IMR-90 (cell line): ENCODE data around the gene CROCC2. TPM values are rescaled to one million over a fixed set of nuclear protein-coding genes. Genes with fewer than 3 reads are reported as not detected.

ENCODE experiments used
- ATAC-seq: fragments of 200-7000 bp; cut with Tn5 transposase; 2 replicates; pipeline ENCODE4 v1.9.1; 2020; ENCODE audit warnings: low read depth, mild to moderate bottlenecking, moderate library complexity
- BruUV-seq: library from RNA; stranded (reverse); fragments of 400-500 nt; replicated peaks from 2 replicates; lab custom pipeline; 2021; lab: Mats Ljungman, UMichigan
- CTCF ChIA-PET: fragments of 300-600 bp; formaldehyde crosslinking; extraction: SDS; loops from one replicate; lab custom pipeline; 2021; ENCODE audit warnings: antibody characterized with exemption; lab: Yijun Ruan, JAX
- POLR2A ChIA-PET: fragments of 300-600 bp; sonication (Branson Sonifier 250); formaldehyde crosslinking; loops from one replicate; lab custom pipeline; 2022; ENCODE audit warnings: antibody characterized with exemption; ENCODE audit not compliant: unreplicated experiment; lab: Charles Lee
- DNase-seq: peaks from one replicate; pipeline ENCODE4 v3.0.0; 2013
- H2AFZ ChIP-seq: replicated peaks from 2 replicates; pipeline ENCODE3; 2013; ENCODE audit warnings: low read length, mild to moderate bottlenecking; ENCODE audit not compliant: poor library complexity
- H2AK5ac ChIP-seq: 2 replicates; pipeline ENCODE4 v1.6.1; 2013; ENCODE audit warnings: low read depth, low read length, inconsistent platforms
- H2AK9ac ChIP-seq: replicated peaks from 2 replicates; pipeline ENCODE3; 2013; ENCODE audit warnings: mild to moderate bottlenecking, low read depth, low read length, moderate library complexity; ENCODE audit not compliant: poor library complexity
- H2BK120ac ChIP-seq: 2 replicates; pipeline ENCODE4 v1.6.1; 2013; ENCODE audit warnings: low read depth, low read length, inconsistent platforms
- H2BK15ac ChIP-seq: 3 replicates; pipeline ENCODE4 v1.6.1; 2013; ENCODE audit warnings: low read depth, low read length, inconsistent platforms
- H2BK20ac ChIP-seq: 2 replicates; pipeline ENCODE4 v1.6.1; 2013; ENCODE audit warnings: low read depth, mild to moderate bottlenecking, inconsistent platforms, low read length, moderate library complexity
- H2BK5ac ChIP-seq: 2 replicates; pipeline ENCODE4 v1.6.1; 2013; ENCODE audit warnings: mild to moderate bottlenecking, low read depth, low read length, inconsistent platforms; ENCODE audit not compliant: poor library complexity, severe bottlenecking
- H3K14ac ChIP-seq: replicated peaks from 2 replicates; pipeline ENCODE4 v1.6.1; 2013; ENCODE audit warnings: low read depth, low read length, inconsistent platforms
- H3K18ac ChIP-seq: 2 replicates; pipeline ENCODE4 v1.6.1; 2013; ENCODE audit warnings: low read depth, low read length, control low read depth
- H3K23ac ChIP-seq: 2 replicates; pipeline ENCODE4 v1.6.1; 2013; ENCODE audit warnings: low read depth, low read length, inconsistent platforms
- H3K27ac ChIP-seq: 2 replicates; pipeline ENCODE4 v1.5.1; 2013; ENCODE audit warnings: mild to moderate bottlenecking, control low read depth, low read length; ENCODE audit not compliant: insufficient read depth
- H3K27me3 ChIP-seq: 2 replicates; pipeline ENCODE4 v1.6.1; 2013; ENCODE audit warnings: low read length; ENCODE audit not compliant: control insufficient read depth, insufficient read depth
- H3K36me3 ChIP-seq: 2 replicates; pipeline ENCODE4 v1.6.1; 2013; ENCODE audit warnings: low read length, mixed read lengths; ENCODE audit not compliant: control insufficient read depth, insufficient read depth
- H3K4ac ChIP-seq: 2 replicates; pipeline ENCODE4 v1.6.1; 2013; ENCODE audit warnings: low read depth, low read length, inconsistent platforms
- H3K4me1 ChIP-seq: 2 replicates; pipeline ENCODE4 v1.6.1; 2013; ENCODE audit warnings: low read length, mixed read lengths; ENCODE audit not compliant: control insufficient read depth, insufficient read depth
- H3K4me2 ChIP-seq: 2 replicates; pipeline ENCODE4 v1.6.1; 2013; ENCODE audit warnings: low read depth, mild to moderate bottlenecking, control low read depth, low read length, moderate library complexity
- H3K4me3 ChIP-seq: 2 replicates; pipeline ENCODE4 v1.5.1; 2013; ENCODE audit warnings: low read depth, mild to moderate bottlenecking, control low read depth, low read length, moderate library complexity; ENCODE audit not compliant: insufficient read depth
- H3K56ac ChIP-seq: 2 replicates; pipeline ENCODE4 v1.6.1; 2013; ENCODE audit warnings: low read length, inconsistent platforms; ENCODE audit not compliant: insufficient read depth; ENCODE audit errors: extremely low read depth
- H3K79me1 ChIP-seq, 2 experiments: 2 replicates each; pipeline ENCODE4 v1.6.1; 2013; ENCODE audit warnings: low read length in 2 of 2, inconsistent platforms in 1 of 2, low read depth in 1 of 2
- H3K9ac ChIP-seq: 2 replicates; pipeline ENCODE4 v1.6.1; 2013; ENCODE audit warnings: low read depth, low read length, control low read depth
- H3K9me1 ChIP-seq: 2 replicates; pipeline ENCODE4 v1.6.1; 2013; ENCODE audit warnings: low read length, inconsistent platforms; ENCODE audit not compliant: insufficient read depth
- H3K9me3 ChIP-seq: 2 replicates; pipeline ENCODE4 v1.6.1; 2013; ENCODE audit warnings: low read length; ENCODE audit not compliant: control insufficient read depth, insufficient read depth
- H4K20me1 ChIP-seq: 2 replicates; pipeline ENCODE4 v1.6.1; 2013; ENCODE audit warnings: low read length, inconsistent platforms; ENCODE audit not compliant: insufficient read depth
- H4K5ac ChIP-seq: 2 replicates; pipeline ENCODE4 v1.6.1; 2013; ENCODE audit warnings: mild to moderate bottlenecking, low read depth, low read length, control low read depth
- H4K8ac ChIP-seq, 2 experiments: 2 replicates each; pipeline ENCODE4 v1.6.1; 2013; ENCODE audit warnings: low read depth in 2 of 2, low read length in 2 of 2, control low read depth in 1 of 2, inconsistent platforms in 1 of 2
- H4K91ac ChIP-seq: 2 replicates; pipeline ENCODE4 v1.6.1; 2013; ENCODE audit warnings: low read depth, low read length, inconsistent platforms; ENCODE audit not compliant: insufficient read depth
- BHLHE40 ChIP-seq: fragments of 150-350 bp; IDR thresholded peaks from 2 replicates; pipeline ENCODE4 v1.6.1; 2016; ENCODE audit warnings: mild to moderate bottlenecking, low read depth, low read length
- CEBPB ChIP-seq: IDR thresholded peaks from 2 replicates; pipeline ENCODE4 v1.6.1; 2012; ENCODE audit warnings: low read depth, low read length, improper control_type of control experiment
- CHD1 ChIP-seq: IDR thresholded peaks from 2 replicates; pipeline ENCODE4 v1.6.1; 2012; ENCODE audit warnings: low read depth, low read length, improper control_type of control experiment
- FOS ChIP-seq: fragments of 150-350 bp; IDR thresholded peaks from 2 replicates; pipeline ENCODE4 v1.6.1; 2016; ENCODE audit warnings: low read depth, low read length
- MAFK ChIP-seq: IDR thresholded peaks from 2 replicates; pipeline ENCODE4 v1.6.1; 2012; ENCODE audit warnings: low read depth, low read length, improper control_type of control experiment
- MAZ ChIP-seq: IDR thresholded peaks from 2 replicates; pipeline ENCODE4 v1.6.1; 2012; ENCODE audit warnings: low read depth, mild to moderate bottlenecking, low read length, improper control_type of control experiment, moderate library complexity, borderline replicate concordance
- MXI1 ChIP-seq: IDR thresholded peaks from 2 replicates; pipeline ENCODE4 v1.6.1; 2012; ENCODE audit warnings: low read depth, mild to moderate bottlenecking, low read length, moderate library complexity, borderline replicate concordance
- NFE2L2 ChIP-seq: fragments of 150-350 bp; IDR thresholded peaks from 2 replicates; pipeline ENCODE4 v1.6.1; 2016; ENCODE audit warnings: low read depth, mild to moderate bottlenecking, low read length
- POLR2A ChIP-seq: IDR thresholded peaks from 2 replicates; pipeline ENCODE4 v1.6.1; 2012; ENCODE audit warnings: mild to moderate bottlenecking, low read depth, low read length
- RAD21 ChIP-seq: IDR thresholded peaks from 2 replicates; pipeline ENCODE4 v1.6.1; 2012; ENCODE audit warnings: low read length, improper control_type of control experiment
- RCOR1 ChIP-seq: IDR thresholded peaks from 2 replicates; pipeline ENCODE4 v1.6.1; 2012; ENCODE audit warnings: mild to moderate bottlenecking, low read length, improper control_type of control experiment; ENCODE audit not compliant: insufficient replicate concordance
- RFX5 ChIP-seq: IDR thresholded peaks from 2 replicates; pipeline ENCODE4 v1.8.0; 2012; ENCODE audit warnings: low read depth, mild to moderate bottlenecking, low read length, moderate library complexity
- SMC3 ChIP-seq: fragments of 150-350 bp; IDR thresholded peaks from 2 replicates; pipeline ENCODE4 v1.6.1; 2016; ENCODE audit warnings: low read depth, mild to moderate bottlenecking, antibody characterized with exemption, low read length, moderate library complexity
- WGBS, 2 experiments: methylation state at CpG; one replicate each; pipeline versions ENCODE4 v1.1.5 to v1.1.7; 2013; ENCODE audit warnings: missing lambda C conversion rate in 2 of 2; ENCODE audit not compliant: insufficient read length in 1 of 2; ENCODE audit errors: extremely low coverage in 2 of 2; 5-methylcytosine and 5-hydroxymethylcytosine counted together
- dilution Hi-C: fragments of 300-500 bp; cut with HindIII; formaldehyde crosslinking; loops from one replicate; pipeline ENCODE4 v1.14.3; 2018; ENCODE audit warnings: low sequenced_read_pairs; ENCODE audit not compliant: unreplicated experiment
- in situ Hi-C: fragments of 300-500 bp; cut with MboI; formaldehyde crosslinking; loops from 3 replicates; pipeline ENCODE4 v1.14.3; 2019; ENCODE audit warnings: low sequenced_read_pairs, inconsistent platforms, mixed read lengths
- intact Hi-C: fragments of 100-400 bp; cut with micrococcal nuclease; formaldehyde crosslinking; loops from 2 replicates; pipeline ENCODE4 v1.10.0; 2022
- polyA plus RNA-seq, 3 experiments: library from polyadenylated mRNA; depleted of rRNA; stranded (reverse); fragments of >200 nt; gene quantifications; 2 replicates each; pipeline ENCODE4 v1.2.3, GENCODE V29; 2012; ENCODE audit warnings: low replicate concordance in 1 of 3
- total RNA-seq: library from RNA; depleted of rRNA; stranded (reverse); fragments of >200 nt; gene quantifications from 2 replicates; pipeline ENCODE4 v1.2.3, GENCODE V29; 2012
- TF ChIP-seq, protein P1 (sequence below): conservative IDR thresholded peaks from 2 replicates; pipeline ENCODE4 v1.5.1; 2012; ENCODE audit warnings: mild to moderate bottlenecking, low read depth, low read length, improper control_type of control experiment
- TF ChIP-seq, protein P2 (sequence below): fragments of 150-350 bp; IDR thresholded peaks from 2 replicates; pipeline ENCODE4 v1.6.1; 2017; ENCODE audit warnings: mild to moderate bottlenecking, antibody characterized with exemption, low read length, low read depth

CROCC2 gene
- total and polyA plus RNA-seq, 2 of the 4 experiments (the other 2 are of a cell fraction): not detected

GRCh38 chr2:240957656-240958365 is 51.7 kb downstream of the CROCC2 start:
- no peak overlapping the region for H3K4me3 ChIP-seq
- no peak for TF ChIP-seq RFX5
- no peak for TF ChIP-seq MXI1
- no peak for TF ChIP-seq RAD21
- TF ChIP-seq MAFK: no peak
- TF ChIP-seq MAZ: no peak
- TF ChIP-seq CEBPB: no peak
- TF ChIP-seq CHD1: no peak
- TF ChIP-seq BHLHE40: no peak
- TF ChIP-seq FOS: no peak
- no peak for TF ChIP-seq RCOR1
- no peak for TF ChIP-seq SMC3
- no peak for TF ChIP-seq POLR2A
- TF ChIP-seq, protein P1, sequence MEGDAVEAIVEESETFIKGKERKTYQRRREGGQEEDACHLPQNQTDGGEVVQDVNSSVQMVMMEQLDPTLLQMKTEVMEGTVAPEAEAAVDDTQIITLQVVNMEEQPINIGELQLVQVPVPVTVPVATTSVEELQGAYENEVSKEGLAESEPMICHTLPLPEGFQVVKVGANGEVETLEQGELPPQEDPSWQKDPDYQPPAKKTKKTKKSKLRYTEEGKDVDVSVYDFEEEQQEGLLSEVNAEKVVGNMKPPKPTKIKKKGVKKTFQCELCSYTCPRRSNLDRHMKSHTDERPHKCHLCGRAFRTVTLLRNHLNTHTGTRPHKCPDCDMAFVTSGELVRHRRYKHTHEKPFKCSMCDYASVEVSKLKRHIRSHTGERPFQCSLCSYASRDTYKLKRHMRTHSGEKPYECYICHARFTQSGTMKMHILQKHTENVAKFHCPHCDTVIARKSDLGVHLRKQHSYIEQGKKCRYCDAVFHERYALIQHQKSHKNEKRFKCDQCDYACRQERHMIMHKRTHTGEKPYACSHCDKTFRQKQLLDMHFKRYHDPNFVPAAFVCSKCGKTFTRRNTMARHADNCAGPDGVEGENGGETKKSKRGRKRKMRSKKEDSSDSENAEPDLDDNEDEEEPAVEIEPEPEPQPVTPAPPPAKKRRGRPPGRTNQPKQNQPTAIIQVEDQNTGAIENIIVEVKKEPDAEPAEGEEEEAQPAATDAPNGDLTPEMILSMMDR: no peak
- TF ChIP-seq, protein P2, sequence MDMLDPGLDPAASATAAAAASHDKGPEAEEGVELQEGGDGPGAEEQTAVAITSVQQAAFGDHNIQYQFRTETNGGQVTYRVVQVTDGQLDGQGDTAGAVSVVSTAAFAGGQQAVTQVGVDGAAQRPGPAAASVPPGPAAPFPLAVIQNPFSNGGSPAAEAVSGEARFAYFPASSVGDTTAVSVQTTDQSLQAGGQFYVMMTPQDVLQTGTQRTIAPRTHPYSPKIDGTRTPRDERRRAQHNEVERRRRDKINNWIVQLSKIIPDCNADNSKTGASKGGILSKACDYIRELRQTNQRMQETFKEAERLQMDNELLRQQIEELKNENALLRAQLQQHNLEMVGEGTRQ: no peak
- no peak for TF ChIP-seq NFE2L2

More at GRCh38 chr2:240957656-240958365, 51.7 kb downstream of the CROCC2 start:
- Histone ChIP-seq H3K79me1 (no peaks in the 10 kb centered on the region), H2AK9ac (no peak overlapping the region), H3K18ac (no peak overlapping the region; the same call in 1 of the 2 replicates), H2BK5ac (no peak overlapping the region), H4K20me1 (no peaks in the 10 kb centered on the region), H3K14ac (no peak overlapping the region), H3K36me3 (no peaks in the 10 kb centered on the region), H3K4ac (no peak overlapping the region), H2AK5ac (no peak overlapping the region), H3K4me2 (no peak overlapping the region), H3K56ac (no peak overlapping the region), H3K23ac (no peak overlapping the region), H3K27me3 (peaks cover 29% of the 10 kb centered on the region; the same call in 1 of the 2 replicates), H3K9ac (no peak overlapping the region; the same call in 1 of the 2 replicates), H4K5ac (no peak overlapping the region; the same call in 1 of the 2 replicates), H4K91ac (no peak overlapping the region), H3K27ac (no peak overlapping the region), H2AFZ (no peak overlapping the region), H4K8ac (no peak overlapping the region), H2BK15ac (no peak overlapping the region), H3K9me3 (no peaks in the 10 kb centered on the region), H3K4me1 (peaks cover 32% of the 10 kb centered on the region; the same call in 1 of the 2 replicates), H3K9me1 (peaks cover 10% of the 10 kb centered on the region), H2BK20ac (no peak overlapping the region), H2BK120ac (no peak overlapping the region)
- BruUV-seq: no TSS peak
- ChIA-PET CTCF (no interaction called here), POLR2A (no interaction called here)
- DNase-seq (no peak), ATAC-seq (peak; percentile 38)
- intact Hi-C loops (no loop called here), in situ Hi-C loops (no loop called here), dilution Hi-C loops (no loop called here)
- WGBS, 2 experiments: 26% methylated on average over 9 of the region's 17 CpGs; no CpG with 5 or more reads in 1 of the 2 experiments
